HG02763 (cell line): ENCODE results near the gene GPSM1.
"Not testable (repeated sequence)": the region's sequence is repeated elsewhere in the genome, so short reads cannot be mapped to it uniquely, and the experiment has no call there.

Source experiments
- ATAC-seq: cut with Tn5 transposase; IDR thresholded peaks from one replicate; pipeline ENCODE4 v1.9.1; 2021; ENCODE audit warnings: mild to moderate bottlenecking, moderate library complexity; ENCODE audit not compliant: unreplicated experiment

Gene GPSM1

DNA sequence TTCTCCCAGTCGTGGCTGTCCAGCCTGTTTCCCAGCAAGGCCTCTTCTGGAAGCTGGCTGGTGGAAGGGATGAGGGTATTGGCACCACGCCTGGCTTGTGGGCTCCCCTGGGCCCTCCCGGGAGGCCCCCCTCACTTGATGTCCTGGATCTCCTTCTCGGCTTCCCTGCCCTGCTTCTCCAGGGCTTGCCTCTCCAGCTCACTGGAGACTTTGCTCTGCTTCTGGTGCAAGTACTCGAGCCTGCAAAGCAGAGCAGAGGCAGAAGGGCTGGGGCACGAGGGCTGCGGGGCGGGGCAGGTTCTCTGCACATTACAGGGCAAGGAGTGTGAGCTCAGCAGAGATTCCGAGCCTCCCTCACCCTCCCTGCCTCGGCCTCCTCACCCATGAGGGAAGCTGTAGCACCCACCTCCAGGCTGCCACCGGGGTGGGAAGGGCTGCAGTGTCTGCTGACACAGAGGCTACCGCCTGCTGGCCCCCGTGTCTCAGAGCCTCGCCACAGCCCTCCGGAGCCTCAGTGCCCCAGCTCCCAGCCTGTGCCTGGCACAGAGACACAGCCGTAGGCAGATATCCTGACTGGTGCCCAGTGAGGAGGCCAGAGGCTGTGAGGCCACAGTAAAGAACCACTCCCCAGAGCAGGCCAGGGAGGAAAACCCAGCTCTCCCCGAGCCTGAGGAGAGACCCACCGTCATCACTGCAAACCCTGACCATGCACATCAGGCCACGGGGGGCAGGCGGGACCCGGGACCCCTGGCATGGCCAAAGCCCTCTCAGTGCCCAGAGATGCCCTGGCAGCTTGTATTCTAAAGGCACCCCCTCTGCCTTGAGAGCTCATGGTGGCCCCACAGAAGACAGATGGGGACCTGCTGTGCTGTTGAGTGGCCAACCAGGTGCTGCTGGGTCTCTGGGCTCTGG, 65.5 kb downstream of the GPSM1 start:
- ATAC-seq, result no peak

GRCh38 chr9:136393531-136393930, 66.2 kb downstream of the GPSM1 start:
- ATAC-seq, result no peak

GRCh38 chr9:136394312-136395019, 67.1 kb downstream of the GPSM1 start:
- no peak for ATAC-seq

- ATAC-seq, result no peak
These were observed 67.6 kb downstream of the GPSM1 start for GRCh38 chr9:136395020-136395340.

GRCh38 chr9:136395345-136396218, 68.2 kb downstream of the GPSM1 start:
- no peak for ATAC-seq

DNA sequence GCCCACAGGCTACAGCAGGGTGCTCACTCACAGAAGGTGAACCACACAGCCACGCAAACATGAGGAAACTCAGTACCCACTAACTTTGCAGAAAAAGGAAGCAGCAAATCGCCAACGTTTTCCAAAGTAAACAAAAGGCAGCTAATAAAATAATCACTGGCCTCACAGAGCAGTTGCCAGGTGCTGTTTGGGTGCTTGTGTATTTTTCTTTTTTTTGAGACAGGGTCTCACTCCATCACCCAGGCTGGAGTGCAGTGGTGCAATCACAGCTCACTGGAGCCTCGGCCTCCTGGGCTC, 68.8 kb downstream of the GPSM1 start:
- ATAC-seq, result no peak

- ATAC-seq, result no peak
These were observed 70.3 kb downstream of the GPSM1 start for GRCh38 chr9:136397643-136398042.

DNA sequence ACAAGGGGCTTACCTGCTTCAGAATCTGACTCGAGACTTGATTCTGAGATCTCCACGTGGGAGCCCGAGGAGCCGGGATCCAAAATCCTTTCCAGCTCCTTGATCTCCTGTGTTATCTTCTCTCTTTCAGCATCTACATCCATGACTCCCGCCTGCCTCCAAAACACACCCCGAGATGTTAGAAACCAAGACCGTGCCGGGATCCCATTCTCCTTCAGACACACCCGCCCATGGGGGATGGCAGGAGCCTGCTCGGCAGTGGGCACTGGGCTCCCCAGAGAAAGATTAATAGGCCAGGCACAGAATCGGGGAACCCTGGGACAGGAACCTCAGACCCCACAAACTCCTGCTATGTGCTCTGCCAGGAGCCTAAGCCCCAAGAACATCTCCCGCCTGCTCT, 70.9 kb downstream of the GPSM1 start:
- no peak for ATAC-seq

DNA sequence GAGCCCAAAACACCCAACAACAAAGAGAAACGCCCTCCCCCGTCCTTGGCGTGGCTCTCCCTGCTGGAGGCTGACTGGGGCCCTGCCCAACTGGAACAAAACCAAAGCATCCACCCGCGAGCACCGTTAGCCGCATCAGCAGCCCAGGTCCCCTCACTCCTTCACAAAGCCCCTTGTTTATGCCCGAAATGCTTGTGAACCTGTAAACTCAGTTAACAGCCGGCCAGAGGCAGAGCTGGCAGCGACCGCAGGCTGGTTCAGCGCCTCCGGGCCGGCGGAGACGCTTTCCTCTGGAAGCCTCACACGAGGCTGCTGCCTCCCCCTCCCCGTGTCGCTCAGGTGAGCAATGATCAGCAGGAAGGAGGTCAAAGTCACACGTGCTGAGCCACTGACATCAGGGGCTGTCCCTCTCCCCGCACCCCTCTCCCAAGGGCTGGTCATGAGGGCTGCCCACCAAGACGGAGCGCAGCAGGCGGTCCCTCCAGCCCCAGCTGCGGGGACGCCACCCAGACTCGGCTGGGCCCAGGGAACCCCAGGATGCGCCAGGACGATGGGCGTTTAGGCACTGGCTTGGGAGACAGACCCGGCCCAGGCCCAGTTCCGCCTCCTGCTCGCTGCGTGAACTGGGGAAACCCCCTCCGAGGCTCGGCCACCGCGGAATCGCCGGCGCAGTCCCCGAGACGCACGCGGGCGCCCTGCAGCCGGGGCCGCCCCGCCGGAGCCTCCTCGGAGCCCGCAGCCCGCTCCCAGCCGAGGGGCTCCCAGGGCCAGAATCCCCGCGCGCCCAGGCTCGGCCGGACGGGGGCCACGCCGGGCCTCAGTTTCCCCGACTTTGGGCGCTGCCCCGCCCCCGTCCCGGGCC, 72.1 kb downstream of the GPSM1 start:
- peak; percentile 21 for ATAC-seq

- ATAC-seq, result peak; percentile 84
These were observed 72.9 kb downstream of the GPSM1 start, which contains the start of gene SNAPC4 for GRCh38 chr9:136400038-136400834. Gene SNAPC4 (minus strand): TSS chr9:136400170. CDS start chr9:136398428, 1,742 bp downstream.

DNA sequence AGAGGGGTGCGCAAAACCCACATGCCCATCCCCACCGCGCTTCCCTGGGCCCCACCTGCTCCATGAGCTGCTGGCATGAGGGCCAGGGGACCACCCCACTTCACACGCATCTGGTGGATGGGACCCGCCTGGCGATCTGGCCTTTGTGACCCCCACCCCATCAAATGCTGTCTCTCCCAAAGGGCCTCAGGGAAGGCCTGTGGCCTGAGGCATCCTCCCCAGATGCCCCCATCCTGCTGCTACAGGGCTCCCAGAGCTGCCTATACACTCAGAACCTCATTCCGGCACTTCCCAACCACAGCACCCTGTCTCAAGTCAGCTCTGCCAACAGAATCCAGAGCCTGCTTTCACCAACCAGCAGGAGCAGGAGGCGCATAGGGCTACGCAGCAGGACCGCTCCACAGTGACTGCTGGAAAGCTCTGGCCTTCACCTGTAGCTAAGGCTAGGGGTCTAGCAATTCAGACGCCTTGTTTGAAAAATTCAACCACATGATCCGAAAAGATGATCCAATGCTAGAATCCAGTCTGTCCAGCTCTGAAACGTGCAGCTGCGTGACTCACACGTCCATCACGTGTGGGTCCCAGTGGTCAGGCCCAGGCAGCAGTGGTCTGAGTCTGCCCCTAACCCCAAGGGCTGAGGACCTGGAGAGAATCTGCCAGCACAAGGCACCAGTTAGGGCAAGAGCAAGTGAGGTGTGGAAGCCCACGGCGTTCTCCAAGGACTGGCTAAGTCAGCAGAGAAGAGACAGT, 74.0 kb downstream of the GPSM1 start:
- ATAC-seq, result no peak

- ATAC-seq, result no peak
These were observed 74.7 kb downstream of the GPSM1 start for GRCh38 chr9:136402067-136402466.

DNA sequence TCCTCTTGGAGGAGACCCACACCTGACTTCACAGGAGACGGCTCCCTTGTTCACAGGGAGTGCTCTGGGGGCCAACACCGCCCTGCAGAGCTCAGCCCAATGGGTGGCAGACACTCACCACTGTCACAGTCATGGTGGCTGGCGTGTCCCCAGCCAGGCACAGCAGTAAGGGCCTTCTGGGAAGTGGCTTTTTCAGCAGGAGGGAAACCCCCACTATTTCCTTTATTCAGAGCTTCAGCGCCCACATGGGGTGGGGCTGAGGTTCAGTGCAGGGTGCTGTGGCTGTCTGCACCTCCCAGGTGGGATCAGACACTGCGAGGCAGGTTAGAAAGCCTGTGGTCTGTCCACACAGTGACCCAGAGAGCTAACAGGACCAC, 76.2 kb downstream of the GPSM1 start:
- no peak for ATAC-seq

GRCh38 chr9:136403915-136404800, 76.8 kb downstream of the GPSM1 start:
- ATAC-seq, result no peak

GRCh38 chr9:136404801-136405136, 77.4 kb downstream of the GPSM1 start:
- ATAC-seq, result no peak

GRCh38 chr9:136405481-136405880, 78.1 kb downstream of the GPSM1 start:
- no peak for ATAC-seq

DNA sequence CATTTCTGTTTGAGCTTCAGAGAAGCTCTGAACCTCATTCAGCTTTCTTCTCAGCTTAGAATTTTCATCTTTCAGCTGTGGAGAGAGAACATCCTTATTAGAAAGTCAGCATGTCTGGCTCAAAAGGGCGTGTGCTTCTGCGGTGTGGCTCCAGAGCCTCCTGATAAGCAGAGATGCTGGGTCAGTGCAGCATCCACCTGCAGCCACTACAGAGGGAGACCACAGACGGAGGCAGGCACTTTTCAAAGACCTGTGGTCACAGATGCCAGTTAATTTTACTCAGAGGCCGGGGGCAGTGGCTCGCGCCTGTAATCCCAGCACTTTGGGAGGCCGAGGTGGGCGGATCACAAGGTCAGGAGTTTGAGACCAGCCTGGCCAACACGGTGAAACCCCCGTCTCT, 78.6 kb downstream of the GPSM1 start:
- not testable (repeated sequence) for ATAC-seq

DNA sequence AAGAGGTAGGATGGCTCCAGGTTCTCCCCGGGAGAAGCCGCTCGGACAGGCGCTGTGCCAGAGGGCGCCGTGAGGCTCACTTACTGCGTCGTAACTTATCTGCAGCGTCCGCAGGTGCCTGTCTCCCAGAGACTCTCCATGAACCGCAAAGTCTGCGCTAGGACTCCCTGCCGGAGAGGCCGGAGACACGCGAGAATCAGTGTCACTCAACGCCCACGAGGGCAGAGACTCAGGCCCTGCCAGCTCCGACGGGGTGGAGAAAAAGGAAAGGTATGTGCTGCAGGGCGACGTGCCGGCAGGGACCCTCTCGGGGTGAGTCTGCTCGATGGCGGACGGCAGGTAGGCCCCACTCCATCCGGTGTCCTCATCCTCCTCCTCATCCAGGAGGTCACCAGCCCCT, 79.7 kb downstream of the GPSM1 start:
- not testable (repeated sequence) for ATAC-seq
